ENCODE measurements around the gene SGCD.
"Not testable (repeated sequence)": the region's sequence is repeated elsewhere in the genome, so short reads cannot be mapped to it uniquely, and the experiment has no call there.

SGCD gene

GRCh38 chr5:156589104-156589945 is 262.4 kb downstream of the SGCD start:
- DNase-seq: no peak

- no peak for DNase-seq
These were observed 262.9 kb downstream of the SGCD start for GRCh38 chr5:156589946-156590216.

- DNase-seq: no peak
These were observed 264.0 kb downstream of the SGCD start for GRCh38 chr5:156590978-156591377.

- no peak for DNase-seq
These were observed 264.7 kb downstream of the SGCD start for GRCh38 chr5:156591631-156592030.

- no peak for DNase-seq
These were observed 266.6 kb downstream of the SGCD start for GRCh38 chr5:156593546-156593945.

GRCh38 chr5:156594406-156594805 is 267.4 kb downstream of the SGCD start:
- DNase-seq: no peak

- no peak for DNase-seq
These were observed 268.3 kb downstream of the SGCD start for GRCh38 chr5:156595132-156595787.

GRCh38 chr5:156597276-156597675 is 270.3 kb downstream of the SGCD start:
- DNase-seq: no peak

GRCh38 chr5:156598964-156599363 is 272.0 kb downstream of the SGCD start:
- DNase-seq: no peak

GRCh38 chr5:156610582-156610981 is 283.6 kb downstream of the SGCD start:
- not testable (repeated sequence) for DNase-seq

GRCh38 chr5:156615901-156616300 is 288.9 kb downstream of the SGCD start:
- no peak for DNase-seq

GRCh38 chr5:156617426-156617825 is 290.5 kb downstream of the SGCD start:
- DNase-seq: no peak

GRCh38 chr5:156618601-156619000 is 291.6 kb downstream of the SGCD start:
- no peak for DNase-seq

- no peak for DNase-seq
These were observed 294.8 kb downstream of the SGCD start for GRCh38 chr5:156621719-156622118.

GRCh38 chr5:156623381-156624040 is 296.5 kb downstream of the SGCD start:
- DNase-seq: no peak

GRCh38 chr5:156624686-156625085 is 297.7 kb downstream of the SGCD start:
- no peak for DNase-seq

GRCh38 chr5:156628421-156628820 is 301.5 kb downstream of the SGCD start:
- no peak for DNase-seq

GRCh38 chr5:156631005-156631404 is 304.0 kb downstream of the SGCD start:
- DNase-seq: no peak

- DNase-seq: no peak
These were observed 307.3 kb downstream of the SGCD start for GRCh38 chr5:156634301-156634700.

GRCh38 chr5:156640691-156641241 is 313.8 kb downstream of the SGCD start:
- no peak for DNase-seq

GRCh38 chr5:156641686-156642085 is 314.7 kb downstream of the SGCD start:
- DNase-seq: no peak

- DNase-seq: no peak
These were observed 320.1 kb downstream of the SGCD start for GRCh38 chr5:156647034-156647451.

GRCh38 chr5:156654444-156654843 is 327.5 kb downstream of the SGCD start:
- no peak for DNase-seq

GRCh38 chr5:156655732-156656131 is 328.8 kb downstream of the SGCD start:
- DNase-seq: no peak
